ENCODE measurements around the gene TLR6.
"Not testable (repeated sequence)": the region's sequence is repeated elsewhere in the genome, so short reads cannot be mapped to it uniquely, and the experiment has no call there.

The TLR6 gene

DNA sequence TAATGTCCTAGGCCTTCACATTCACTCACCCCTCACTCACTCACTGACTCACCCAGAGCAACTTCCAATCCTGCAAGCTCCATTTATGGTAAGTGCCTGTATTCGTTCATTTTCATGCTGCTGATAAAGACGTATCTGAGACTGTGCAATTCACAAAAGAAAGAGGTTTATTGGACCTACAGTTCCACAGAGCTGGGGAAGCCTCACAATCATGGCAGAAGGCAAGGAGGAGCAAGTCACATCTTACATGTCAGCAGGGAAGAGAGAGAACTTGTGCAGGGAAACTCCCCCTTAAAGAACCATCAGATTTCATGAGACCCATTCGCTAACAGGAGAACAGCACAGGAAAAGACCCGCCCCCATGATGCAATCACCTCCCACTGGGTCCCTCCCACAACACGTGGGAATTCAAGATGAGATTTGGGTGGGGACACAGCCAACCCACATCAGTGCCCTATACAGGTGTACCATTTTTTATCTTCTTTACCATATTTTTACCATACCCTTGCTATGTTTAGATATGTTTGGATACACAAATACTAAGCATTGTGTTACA lies 33.8 kb downstream of the TLR6 start:
- DNase-seq (ENCODE audit: low read depth in 1 of 2, low spot score in 1 of 2): no peak

DNA sequence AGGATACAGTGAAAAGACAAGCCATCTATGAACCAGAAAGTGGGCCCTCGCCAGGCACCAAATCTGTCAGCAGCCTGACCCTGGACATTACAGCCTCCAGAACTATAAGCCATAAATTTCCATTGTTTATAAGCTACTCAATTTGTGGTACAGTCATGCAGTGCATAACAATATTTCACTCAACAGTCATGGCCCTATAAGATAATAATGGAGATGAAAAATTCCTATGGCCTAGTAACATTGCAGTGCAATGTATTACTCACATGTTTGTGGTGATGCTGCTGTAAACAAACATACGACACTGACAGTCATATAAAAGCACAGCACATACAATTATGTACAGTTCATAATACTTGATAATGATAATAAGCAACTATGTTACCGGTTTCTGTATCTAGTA lies 34.9 kb downstream of the TLR6 start:
- DNase-seq (ENCODE audit: low read depth in 1 of 2, low spot score in 1 of 2): no peak

DNA sequence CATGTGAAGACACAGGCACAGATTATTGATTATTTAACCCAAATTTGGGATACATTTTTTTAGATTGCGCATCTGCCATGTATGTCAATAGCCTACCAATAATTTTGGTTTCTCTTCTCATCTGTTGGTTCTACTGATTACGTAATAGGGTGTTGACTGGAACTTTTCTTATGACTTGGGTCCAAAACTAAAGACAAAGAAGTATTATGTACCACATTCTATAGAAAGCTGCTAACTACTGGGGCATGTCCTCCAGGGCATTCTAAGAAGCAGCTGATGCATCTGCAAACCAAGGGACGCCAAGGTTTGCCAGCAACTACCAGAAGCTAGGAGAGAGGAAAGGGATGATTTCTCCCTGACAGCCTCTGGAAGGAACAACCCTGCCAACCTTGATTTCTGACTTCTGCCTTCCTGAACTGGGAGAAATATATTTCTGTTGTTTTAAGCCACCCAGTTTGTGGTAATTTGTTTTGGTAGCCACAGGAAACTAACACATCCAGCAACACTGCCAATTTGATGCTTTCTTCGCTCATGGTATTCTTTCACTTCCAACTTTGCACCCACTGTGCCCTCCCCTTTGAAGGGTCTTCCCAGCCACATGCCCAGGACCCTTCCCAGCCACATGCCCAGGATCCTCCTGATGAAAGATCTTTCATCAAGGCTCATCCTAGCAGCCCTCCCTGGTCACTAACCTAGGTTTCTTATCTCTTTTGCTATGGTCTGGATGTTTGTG lies 36.1 kb downstream of the TLR6 start:
- no peak for DNase-seq (ENCODE audit: low read depth in 1 of 2, low spot score in 1 of 2)

DNA sequence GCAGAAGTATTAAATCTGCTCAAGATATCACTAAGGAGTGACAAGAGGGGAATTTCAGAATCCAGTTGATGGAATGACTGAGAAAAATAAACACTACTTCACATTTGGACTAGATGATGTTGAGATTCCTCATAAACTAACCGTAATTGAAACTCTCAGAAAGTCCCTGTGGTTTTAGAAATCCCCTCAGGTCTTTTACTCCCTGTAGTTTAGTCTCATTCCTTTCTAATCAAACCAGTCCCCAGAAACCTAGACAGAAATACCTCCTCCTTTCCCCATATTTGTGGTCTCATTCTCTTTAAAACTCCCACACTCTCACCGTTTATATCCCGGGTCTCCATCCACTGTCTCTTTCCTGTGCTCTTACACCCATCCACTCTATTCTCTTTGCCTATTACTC lies 37.0 kb downstream of the TLR6 start:
- no peak for DNase-seq (ENCODE audit: low read depth in 1 of 2, low spot score in 1 of 2)

DNA sequence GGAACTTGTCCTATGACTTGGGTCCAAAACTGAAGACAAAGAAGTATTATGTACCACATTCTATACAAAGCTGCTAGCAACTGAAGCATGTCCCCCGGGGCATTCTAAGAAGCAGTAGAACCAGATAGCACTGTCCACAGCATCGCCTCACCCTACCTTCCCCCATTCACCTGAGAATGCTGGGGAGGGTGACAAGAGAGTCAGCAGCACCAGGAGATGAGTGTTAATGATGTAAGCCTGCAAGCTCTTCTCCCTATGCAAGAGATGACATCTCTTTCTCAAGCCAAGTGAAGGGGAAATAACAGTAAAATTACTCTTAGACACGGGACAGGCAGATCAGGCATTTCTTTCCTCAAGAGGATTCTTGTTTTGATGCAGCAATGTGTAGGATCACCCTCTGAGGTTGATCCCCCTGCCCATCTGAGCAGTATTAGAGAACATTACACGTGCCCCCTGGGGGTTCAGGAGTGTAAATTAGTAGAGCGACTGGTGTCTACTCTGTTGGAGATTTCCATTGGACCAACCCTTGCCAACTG lies 38.1 kb downstream of the TLR6 start:
- no peak for DNase-seq (ENCODE audit: low read depth in 1 of 2, low spot score in 1 of 2)

DNA sequence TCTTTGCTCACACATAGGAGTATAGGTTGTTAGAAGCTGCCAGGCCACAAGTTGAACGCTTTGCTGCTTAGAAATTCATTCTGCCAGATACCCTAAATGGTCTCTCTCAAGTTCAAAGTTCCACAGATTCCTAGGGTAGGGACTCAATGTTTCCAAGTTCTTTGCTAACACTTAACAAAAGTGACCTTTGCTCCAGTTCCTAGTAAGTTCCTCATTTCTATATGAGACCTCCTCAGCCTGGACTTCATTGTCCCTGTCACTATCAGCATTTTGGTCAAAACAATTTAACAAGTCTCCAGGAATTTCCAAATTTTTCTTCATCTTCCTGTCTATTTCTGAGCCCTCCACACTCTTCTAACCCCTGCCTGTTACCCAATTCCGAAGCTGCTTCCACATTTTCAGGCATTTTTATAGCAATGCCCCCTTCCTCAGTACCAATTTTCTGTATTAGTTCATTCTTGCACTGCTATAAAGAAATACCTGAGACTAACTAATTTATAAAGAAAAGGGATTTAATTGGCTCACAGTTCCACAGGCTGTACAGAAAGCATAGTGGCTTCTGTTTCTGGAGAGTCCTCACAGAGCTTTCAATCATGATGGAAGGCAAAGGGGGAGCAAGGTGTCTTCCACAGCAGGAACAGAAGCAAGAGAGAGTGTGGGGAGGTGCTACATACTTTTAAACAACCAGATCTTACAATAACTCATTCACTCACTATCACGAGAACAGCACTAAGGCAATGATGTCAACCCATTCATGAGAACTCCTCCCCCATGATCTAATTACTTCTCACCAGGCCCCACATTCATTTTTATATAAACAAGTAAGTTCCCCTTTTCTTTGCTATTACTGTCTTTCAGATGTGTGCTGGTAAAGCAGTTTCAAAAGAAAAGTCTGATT lies 40.5 kb downstream of the TLR6 start:
- DNase-seq (ENCODE audit: low read depth in 1 of 2, low spot score in 1 of 2): no peak

DNA sequence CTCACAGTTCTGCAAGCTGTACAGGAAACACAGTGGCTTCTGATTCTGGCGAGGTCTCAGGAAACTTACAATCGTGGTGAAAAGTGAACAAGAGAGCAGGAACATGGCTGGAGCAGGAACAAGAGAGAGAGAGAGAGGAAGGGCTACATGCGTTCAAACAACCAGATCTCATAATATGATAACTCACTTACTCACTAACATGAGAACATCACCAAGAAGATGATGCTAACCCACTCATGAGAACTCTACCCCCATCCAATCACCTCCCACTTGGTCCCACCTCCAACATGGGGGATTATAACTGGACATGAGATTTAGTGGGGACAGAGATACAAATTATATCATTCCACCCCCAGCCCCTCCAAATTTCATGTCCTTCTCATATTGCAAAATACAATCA lies 42.2 kb downstream of the TLR6 start:
- DNase-seq (ENCODE audit: low read depth in 1 of 2, low spot score in 1 of 2): no peak

DNA sequence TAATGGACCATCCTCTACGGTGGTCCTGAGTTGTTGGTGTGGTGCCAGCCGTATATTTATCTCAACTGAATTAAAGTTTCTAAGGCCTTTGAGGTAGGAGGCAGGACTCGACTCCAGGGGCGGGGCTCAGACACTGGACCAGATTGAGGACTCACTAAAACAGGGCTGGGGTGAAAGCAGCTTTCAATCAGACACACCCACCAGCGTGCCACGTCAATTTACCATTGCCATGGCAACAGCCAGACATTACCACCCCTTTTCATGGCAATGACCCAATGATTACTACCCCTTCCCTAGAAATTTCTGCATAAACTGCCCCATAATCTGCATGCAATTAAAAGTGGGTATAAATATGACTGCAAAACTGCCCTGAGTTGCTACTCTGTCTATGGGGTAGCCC lies 45.3 kb downstream of the TLR6 start:
- DNase-seq (ENCODE audit: low read depth in 1 of 2, low spot score in 1 of 2): no peak

DNA sequence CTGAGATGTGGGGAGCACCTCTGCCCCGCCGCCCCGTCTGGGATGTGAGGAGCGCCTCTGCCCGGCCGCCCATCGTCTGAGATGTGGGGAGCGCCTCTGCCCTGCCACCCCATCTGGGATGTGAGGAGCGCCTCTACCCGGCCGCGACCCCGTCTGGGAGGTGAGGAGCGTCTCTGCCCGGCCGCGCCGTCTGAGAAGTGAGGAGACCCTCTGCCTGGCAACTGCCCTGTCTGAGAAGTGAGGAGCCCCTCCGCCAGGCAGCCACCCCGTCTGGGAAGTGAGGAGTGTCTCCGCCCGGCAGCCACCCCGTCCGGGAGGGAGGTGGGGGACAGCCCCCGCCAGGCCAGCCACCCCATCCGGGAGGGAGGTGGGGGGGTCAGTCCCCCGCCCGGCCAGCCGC lies 49.2 kb downstream of the TLR6 start:
- DNase-seq (ENCODE audit: low read depth in 1 of 2, low spot score in 1 of 2): not testable (repeated sequence)

DNA sequence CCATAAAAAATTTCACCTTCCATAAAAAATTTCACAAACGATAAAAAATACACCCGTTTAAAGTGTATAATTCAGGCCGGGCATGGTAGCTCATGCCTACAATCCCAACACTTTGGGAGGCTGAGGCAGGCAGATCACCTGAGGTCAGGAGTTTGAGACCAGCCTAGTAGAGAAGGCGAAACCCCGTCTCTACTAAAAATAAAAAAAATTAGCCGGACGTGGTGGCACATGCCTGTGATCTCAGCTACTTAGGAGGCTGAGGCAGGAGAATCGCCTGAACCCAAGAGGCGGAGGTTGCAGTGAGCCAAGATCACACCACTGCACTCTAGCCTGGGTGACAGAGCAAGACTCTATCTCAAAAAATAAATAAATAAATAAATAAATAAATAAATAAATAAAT lies 50.4 kb downstream of the TLR6 start:
- not testable (repeated sequence) for DNase-seq (ENCODE audit: low read depth in 1 of 2, low spot score in 1 of 2)

DNA sequence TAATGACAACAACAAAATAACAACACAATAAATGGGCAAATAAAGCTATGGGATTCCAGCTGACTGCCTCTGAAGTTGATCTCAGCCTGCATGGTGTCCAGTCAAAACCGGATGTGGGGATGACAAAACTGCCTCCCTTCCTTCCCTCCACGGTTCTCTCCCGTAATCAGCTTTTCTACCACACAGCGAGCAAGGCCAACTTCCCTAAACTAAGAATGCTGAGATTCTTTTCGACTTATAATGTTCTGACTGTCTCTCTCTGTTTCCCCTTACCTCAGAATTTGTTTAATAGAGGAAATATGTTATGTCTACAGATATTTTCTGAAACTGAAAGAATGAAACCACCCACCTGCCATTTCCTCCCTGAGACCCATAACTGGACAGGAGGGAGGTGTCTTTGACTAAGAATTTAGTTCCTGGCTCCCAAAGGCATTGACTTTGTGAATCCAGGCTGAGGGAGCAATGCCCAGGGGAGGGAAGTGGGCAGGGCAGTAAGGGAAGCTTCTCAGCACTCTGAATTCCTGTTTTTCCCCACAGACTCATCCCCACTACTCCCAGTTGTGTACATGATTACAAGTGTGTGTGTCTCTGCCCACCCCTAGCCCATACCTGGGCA lies 51.0 kb downstream of the TLR6 start:
- DNase-seq (ENCODE audit: low read depth in 1 of 2, low spot score in 1 of 2): no peak

DNA sequence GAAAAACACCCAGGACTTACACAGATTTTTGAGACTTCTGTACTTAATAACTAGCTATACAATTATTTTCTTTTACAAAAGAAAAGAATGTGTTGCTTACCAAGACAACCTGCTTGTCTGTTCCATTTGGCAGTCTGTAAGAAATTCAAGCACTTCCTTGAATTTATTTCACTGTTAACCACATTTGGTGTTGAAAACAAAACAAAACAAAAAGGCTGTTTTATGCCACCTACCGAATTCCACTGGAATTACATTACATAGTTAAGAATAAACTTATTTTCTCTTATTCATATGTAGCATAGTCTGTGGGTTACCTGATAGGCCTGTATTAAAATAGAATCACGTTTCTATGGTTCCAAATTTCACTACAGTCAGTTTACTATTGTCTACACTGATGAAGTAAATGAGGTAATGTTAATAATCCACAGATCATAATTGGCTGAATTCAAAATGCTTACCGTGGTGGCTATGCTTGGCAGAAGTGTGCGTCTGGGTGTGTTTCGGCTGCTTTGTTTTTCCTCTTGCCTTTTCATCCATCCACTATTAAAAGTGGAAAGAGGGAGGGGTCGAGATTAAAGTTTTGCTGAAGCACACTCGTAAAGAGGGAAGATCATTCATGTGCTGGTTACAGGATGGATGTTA lies 51.8 kb downstream of the TLR6 start, which contains the start of gene TLR1:
Gene TLR1 (minus strand): TSS at position 138 of the 642 bp plus-strand sequence. CDS start 5,960 bp downstream, outside the sequence.
- no peak for DNase-seq (ENCODE audit: low read depth in 1 of 2, low spot score in 1 of 2)

DNA sequence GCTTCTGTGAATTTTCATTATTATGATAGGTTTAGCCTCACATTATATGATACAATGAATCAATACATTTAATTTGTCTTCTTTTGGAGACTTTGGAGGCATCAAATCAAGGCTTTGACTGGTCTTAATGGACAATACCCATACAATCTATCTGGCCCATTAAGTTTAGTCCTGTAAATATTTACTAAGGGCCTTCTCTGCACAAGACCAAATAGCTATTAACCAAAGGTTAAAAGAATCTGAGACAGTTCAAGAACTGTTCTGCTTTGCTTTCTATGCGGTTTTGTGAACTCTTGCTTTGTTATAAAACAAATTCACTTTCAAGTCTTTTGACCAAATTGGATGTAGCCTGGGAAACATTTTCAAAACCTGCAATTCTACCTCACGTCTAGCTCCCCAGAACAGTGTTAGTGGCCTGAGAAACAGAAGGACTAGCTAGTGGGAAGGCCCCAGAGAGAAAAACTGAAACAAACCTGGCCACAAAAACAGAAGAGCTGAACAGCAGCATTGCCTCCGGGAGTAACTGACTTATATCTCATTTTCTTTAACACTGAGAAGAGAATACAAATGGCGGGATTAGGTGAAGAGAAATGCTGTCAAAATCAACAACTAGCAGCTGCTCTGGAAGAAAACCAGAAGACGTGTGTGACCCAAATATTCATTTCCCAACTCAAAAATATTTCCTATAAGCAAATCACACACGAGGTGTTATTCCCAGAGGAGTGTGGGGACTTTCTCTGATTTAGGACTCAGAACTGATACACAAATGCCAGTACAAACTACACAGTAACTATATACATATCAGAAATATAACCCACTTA lies 52.6 kb downstream of the TLR6 start:
- DNase-seq (ENCODE audit: low read depth in 1 of 2, low spot score in 1 of 2): no peak

DNA sequence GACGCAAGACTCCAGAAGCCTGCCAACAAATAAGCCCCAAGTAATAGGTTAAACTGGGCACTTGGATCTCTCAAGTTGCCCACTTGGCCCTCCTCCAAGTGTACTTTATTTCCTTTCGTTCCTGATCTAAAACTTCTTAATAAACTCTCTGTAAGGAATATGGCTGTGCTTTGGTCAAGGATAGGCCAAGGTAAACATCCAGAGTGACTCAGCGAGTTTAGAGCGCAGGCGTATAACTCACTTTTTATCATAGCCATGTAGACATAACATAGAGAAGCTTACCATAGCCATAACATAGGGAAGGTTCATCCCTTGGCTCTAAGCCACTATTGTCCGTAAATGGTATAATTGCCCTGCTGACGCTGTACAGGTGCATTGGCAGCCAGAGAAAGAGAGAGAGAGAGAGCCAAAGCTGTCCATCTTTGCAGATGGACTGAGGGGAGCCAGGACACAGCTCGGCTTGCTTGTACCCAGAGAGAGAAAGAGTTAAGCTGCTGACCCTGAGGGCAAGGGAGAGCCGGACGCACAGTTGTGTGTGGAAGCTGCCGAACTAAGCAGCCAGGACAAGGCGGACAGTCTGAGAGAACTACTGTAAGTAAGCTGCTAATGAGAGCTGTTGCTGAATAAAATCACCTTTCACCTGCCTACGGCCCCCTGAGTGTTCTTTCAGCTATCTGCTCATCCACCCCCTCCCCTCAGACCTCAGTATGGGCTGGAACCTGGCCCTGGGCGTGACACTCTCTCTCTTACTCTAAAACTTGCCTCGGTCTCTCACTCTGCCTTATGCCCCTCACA lies 53.9 kb downstream of the TLR6 start:
- DNase-seq (ENCODE audit: low read depth in 1 of 2, low spot score in 1 of 2): no peak

DNA sequence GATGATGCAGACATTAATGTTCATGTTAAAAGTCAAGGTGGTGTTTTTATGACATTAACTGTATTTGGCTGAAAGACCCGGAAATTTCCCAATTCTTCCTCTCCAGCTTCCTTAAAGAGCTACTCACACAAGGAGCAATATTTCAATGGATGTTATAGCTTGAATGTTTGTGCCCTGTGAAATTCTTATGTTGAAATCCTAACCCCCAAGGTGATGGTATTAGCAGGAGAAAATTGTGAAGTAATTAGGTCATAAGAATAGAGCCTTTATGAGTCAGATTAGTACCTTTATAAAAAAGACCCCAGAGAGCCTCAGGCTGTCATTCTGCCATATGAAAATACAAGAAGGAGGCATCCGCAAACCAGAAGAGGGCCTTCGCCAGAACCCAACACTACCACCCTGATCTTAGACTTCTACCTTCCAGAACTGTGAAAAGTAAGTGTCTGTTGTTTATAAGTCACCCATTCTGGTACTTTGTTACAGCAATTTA lies 55.6 kb downstream of the TLR6 start:
- no peak for DNase-seq (ENCODE audit: low read depth in 1 of 2, low spot score in 1 of 2)

DNA sequence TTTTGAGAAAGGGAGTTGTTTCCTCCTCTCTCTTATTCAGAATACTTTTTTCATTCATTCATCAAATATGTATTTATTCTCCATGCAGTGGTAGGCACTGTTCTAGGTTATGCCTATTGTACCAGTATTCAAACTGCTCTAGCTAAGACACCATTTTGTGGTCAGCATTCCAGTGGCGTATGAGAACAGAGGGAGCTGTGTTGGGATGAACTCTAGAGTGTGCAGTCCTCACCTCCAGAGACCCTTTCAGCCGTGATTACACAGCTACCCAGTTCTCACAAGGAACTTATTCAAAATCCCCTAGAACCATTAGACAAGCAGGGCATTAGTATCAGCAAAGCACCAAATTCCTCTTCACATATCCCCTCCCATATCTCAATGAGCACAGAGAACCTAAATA lies 56.3 kb downstream of the TLR6 start:
- no peak for DNase-seq (ENCODE audit: low read depth in 1 of 2, low spot score in 1 of 2)

DNA sequence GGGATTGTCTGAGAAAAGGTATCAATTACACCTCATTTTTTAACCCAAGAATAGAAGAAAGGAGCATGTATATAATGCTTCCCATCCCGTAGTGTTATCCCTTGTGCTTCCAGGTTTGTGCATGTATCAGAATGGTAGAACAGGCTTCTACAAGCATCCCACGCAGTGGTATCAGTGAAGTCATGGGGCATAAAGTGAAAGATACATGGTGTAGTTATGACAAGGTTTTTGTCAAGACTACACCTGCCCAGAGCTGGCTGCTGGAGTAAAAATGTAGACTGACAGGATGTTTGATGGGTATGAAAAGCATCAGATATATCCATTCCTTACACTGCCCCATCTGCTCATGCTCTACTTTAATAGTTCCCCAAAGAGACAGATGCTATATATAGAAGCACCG lies 61.5 kb downstream of the TLR6 start:
- no peak for DNase-seq (ENCODE audit: low read depth in 1 of 2, low spot score in 1 of 2)

DNA sequence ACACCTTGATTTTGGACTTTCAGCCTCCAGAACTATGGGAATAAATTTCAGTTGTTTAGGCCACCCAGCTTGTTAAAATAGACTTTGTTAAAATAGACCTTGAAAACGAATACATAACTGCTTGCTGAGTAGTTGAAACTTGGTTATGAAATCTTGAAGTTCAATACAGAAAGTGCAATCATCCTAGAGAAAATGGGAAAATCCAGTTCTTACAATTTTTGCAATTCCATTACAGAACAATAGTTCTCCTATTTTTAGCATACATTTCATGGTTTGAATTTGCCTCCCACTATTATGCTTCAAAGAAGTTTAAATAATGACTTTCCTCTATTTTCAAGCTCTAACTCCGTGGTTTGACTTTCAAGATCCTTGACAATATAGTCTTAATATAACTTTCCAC lies 62.6 kb downstream of the TLR6 start:
- DNase-seq (ENCODE audit: low read depth in 1 of 2, low spot score in 1 of 2): no peak

DNA sequence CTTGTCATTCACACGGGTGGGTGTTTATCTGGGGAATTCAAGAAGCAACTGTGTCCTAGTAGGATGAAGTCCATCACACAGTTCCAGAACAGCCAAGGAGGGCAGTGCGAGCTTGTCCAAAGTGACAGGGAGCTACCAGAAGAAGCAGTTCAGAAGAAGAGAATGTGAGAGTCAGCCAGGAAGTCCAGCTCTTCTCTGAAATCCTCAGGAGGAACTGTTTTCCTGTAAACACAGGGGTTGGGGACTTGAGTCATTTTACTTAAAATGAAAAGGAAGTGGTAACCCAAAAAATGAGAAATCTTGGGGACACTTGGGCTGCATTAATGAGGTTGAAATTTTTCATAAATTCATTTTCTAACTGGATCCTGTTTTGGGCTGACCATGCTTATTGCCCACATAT lies 65.6 kb downstream of the TLR6 start:
- DNase-seq (ENCODE audit: low read depth in 1 of 2, low spot score in 1 of 2): no peak

Measured in stimulated activated CD4-positive, alpha-beta T cell treated with anti-CD3 and anti-CD28 coated beads, Interleukin-15, amount 100 ng/mL, for 1 hour (primary cell).